Measurements from ENCODE around the gene FPR1.

GRCh38 chr19:51721905-51722304, 29.8 kb downstream of the FPR1 start:
- TF ChIP-seq TAF1 (IDR thresholded peaks at IDR 0.05; ENCODE audit: borderline replicate concordance, low read depth, low read length) = no peak
- no peak for TF ChIP-seq POLR2A (IDR thresholded peaks at IDR 0.05; ENCODE audit: low read depth, low read length)
- no peak for TF ChIP-seq POLR2AphosphoS5 (IDR thresholded peaks at IDR 0.05; ENCODE audit: low read depth, low read length)
